ENCODE data around the gene BUD13. TPM values are rescaled to one million over a fixed set of nuclear protein-coding genes. Genes with fewer than 3 reads are reported as not detected.

Gene BUD13
- total and polyA plus RNA-seq, 11 donors, result 4.3 to 10.0 (median 7.1) TPM

DNA sequence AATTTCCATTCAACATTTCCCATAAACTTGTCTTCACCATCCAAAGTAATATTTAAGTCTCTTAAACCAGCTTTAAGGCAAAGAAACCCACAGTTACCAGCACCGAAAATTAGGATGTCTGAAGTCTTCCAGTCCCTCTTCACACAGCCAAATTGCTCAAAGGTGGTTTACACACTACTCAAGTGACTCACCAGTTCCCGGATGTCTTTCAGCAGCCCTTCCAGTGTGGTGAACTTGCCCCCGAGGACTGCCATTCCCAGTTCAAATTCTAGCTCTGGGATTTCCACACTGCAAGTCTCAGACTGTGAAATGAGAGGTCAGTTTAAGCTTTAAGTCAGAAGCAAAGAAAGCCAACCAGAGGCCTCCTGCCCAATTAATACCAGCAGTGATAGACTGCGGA lies 9.9 kb upstream of the BUD13 start:
- ATAC-seq (no peak), DNase-seq (no peak)
- WGBS, 4 donors, result 93 to 98% (median 96%) methylated on average over 4 of the region's 4 CpGs
- Histone ChIP-seq H3K36me3 (peaks cover 3 to 92% (median 89%) of the 10 kb centered on the region in 9 donors), H3K4me1 (peaks cover 0 to 15% (median 10%) of the 10 kb centered on the region in 12 donors), H3K27ac (no peak overlapping the region), H3K27me3 (no peaks in the 10 kb centered on the region), H3K9me3 (no peaks in the 10 kb centered on the region), H3K4me3 (no peak overlapping the region)
- intact Hi-C loops (cut with DNase I), result loop anchor here in 1 of 10 donors (10.0 kb wide), 1 partner anchor 452 kb away; the partner anchor contains the start of genes PCSK7 and RNF214
- TF ChIP-seq POLR2A (IDR thresholded peaks at IDR 0.05) (no peak), CTCF (IDR thresholded peaks at IDR 0.05) (no peak)

GRCh38 chr11:116778556-116778955 lies 5.8 kb upstream of the BUD13 start:
- 91 to 100% (median 99%) methylated on average over 4 of the region's 4 CpGs for WGBS, 4 donors
- ATAC-seq (no peak), DNase-seq (no peak)
- no peaks in the 10 kb centered on the region for H3K27me3 ChIP-seq
- no peaks in the 10 kb centered on the region for H3K9me3 ChIP-seq
- no peak overlapping the region for H3K27ac ChIP-seq
- H3K36me3 ChIP-seq, result peaks cover 0 to 79% (median 64%) of the 10 kb centered on the region in 9 donors
- intact Hi-C loops (cut with DNase I), result no loop called here
- TF ChIP-seq POLR2A (IDR thresholded peaks at IDR 0.05) (no peak), CTCF (IDR thresholded peaks at IDR 0.05) (no peak)
- H3K4me1 ChIP-seq, result peaks cover 0 to 5% (median 3%) of the 10 kb centered on the region in 12 donors
- no peak overlapping the region for H3K4me3 ChIP-seq

DNA sequence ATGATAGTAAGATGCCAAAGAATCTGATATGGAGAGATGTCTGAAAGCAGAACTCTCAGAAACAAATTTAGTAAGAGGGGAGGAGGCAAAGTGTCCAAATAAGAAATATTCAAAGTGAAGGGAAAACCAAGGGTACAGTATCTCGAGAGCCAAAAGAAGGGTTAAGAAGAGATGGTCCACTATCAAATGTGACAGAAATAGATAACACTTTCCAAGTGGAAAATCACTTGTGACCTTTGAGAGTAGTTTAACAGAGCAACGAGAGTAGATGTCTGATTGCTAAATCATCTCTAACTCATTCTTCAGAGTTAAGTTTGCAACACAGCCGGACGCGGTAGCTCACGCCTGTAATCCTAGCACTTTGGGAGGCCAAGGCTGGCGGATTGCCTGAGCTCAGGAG lies 4.3 kb upstream of the BUD13 start:
- Histone ChIP-seq H3K4me1 (peaks cover under 1 to 13% (median 7%) of the 10 kb centered on the region in 12 donors), H3K4me3 (no peak overlapping the region), H3K27ac (no peak overlapping the region), H3K9me3 (no peaks in the 10 kb centered on the region), H3K27me3 (no peaks in the 10 kb centered on the region), H3K36me3 (peaks cover 0 to 64% (median 49%) of the 10 kb centered on the region in 9 donors)
- intact Hi-C loops (cut with DNase I), result no loop called here
- ATAC-seq (no peak), DNase-seq (no peak)
- 66 to 79% (median 71%) methylated on average over 7 of the region's 7 CpGs for WGBS, 4 donors
- TF ChIP-seq CTCF (IDR thresholded peaks at IDR 0.05), result no peak
- no peak for TF ChIP-seq POLR2A (IDR thresholded peaks at IDR 0.05)

- no peak overlapping the region for H3K4me3 ChIP-seq
- H3K27me3 ChIP-seq, result no peaks in the 10 kb centered on the region
- ATAC-seq (no peak), DNase-seq (no peak)
- intact Hi-C loops (cut with DNase I), result no loop called here
- no peak overlapping the region for H3K27ac ChIP-seq
- H3K36me3 ChIP-seq, result peaks cover 0 to 59% (median 44%) of the 10 kb centered on the region in 9 donors
- peaks cover 5 to 18% (median 12%) of the 10 kb centered on the region in 12 donors for H3K4me1 ChIP-seq
- H3K9me3 ChIP-seq, result no peaks in the 10 kb centered on the region
- TF ChIP-seq CTCF (IDR thresholded peaks at IDR 0.05) (no peak), POLR2A (IDR thresholded peaks at IDR 0.05) (no peak)
These were observed 3.8 kb upstream of the BUD13 start for GRCh38 chr11:116776522-116776984.

All from heart left ventricle (tissue), 16 donors.